Osteoblast (primary cell): ENCODE data around the gene COMMD8. TPM values are rescaled to one million over a fixed set of nuclear protein-coding genes. Genes with fewer than 3 reads are reported as not detected.
A peak's percentile ranks its signal among the peaks of the same experiment; 100 is the strongest.

Source experiments
- DNase-seq: peaks from one replicate; pipeline ENCODE4 v3.0.0; 2011; ENCODE audit warnings: low spot score, mixed read lengths; ENCODE audit not compliant: insufficient read length; ENCODE audit errors: missing footprints
- H2AFZ ChIP-seq: 2 replicates; pipeline ENCODE4 v1.6.0; 2011; ENCODE audit warnings: mild to moderate bottlenecking, low read length
- H3K27ac ChIP-seq: 2 replicates; pipeline ENCODE4 v1.5.1; 2011; ENCODE audit warnings: mild to moderate bottlenecking, low read depth, low read length, moderate library complexity
- H3K27me3 ChIP-seq: 2 replicates; pipeline ENCODE4 v1.6.0; 2012; ENCODE audit warnings: mild to moderate bottlenecking, control low read depth, inconsistent platforms, low read length, moderate library complexity; ENCODE audit not compliant: insufficient read depth
- H3K36me3 ChIP-seq: 2 replicates; pipeline ENCODE4 v1.5.1; 2011; ENCODE audit warnings: mild to moderate bottlenecking, low read length, control low read depth, moderate library complexity; ENCODE audit not compliant: insufficient read depth
- H3K4me1 ChIP-seq: 2 replicates; pipeline ENCODE4 v1.5.1; 2011; ENCODE audit warnings: mild to moderate bottlenecking, low read length, control low read depth, moderate library complexity; ENCODE audit not compliant: insufficient read depth
- H3K4me2 ChIP-seq: 2 replicates; pipeline ENCODE4 v1.6.0; 2011; ENCODE audit warnings: mild to moderate bottlenecking, low read length; ENCODE audit not compliant: insufficient read depth
- H3K4me3 ChIP-seq: fragments of 200-600 bp; sonication (generic); 3 replicates; pipeline ENCODE4 v1.5.1; 2012; ENCODE audit warnings: mild to moderate bottlenecking, low read length, inconsistent platforms; ENCODE audit not compliant: insufficient read depth
- H3K79me2 ChIP-seq: 2 replicates; pipeline ENCODE4 v1.6.0; 2012; ENCODE audit warnings: mild to moderate bottlenecking, low read length, control low read depth, inconsistent platforms; ENCODE audit not compliant: insufficient read depth
- H3K9me3 ChIP-seq: 2 replicates; pipeline ENCODE4 v1.5.1; 2011; ENCODE audit warnings: low read depth, low read length, control low read depth
- H4K20me1 ChIP-seq: 2 replicates; pipeline ENCODE4 v1.6.0; 2012; ENCODE audit warnings: mild to moderate bottlenecking, low read length, control low read depth; ENCODE audit not compliant: insufficient read depth
- total RNA-seq: library from RNA; depleted of rRNA; stranded (reverse); fragments of >200 nt; gene quantifications from 2 replicates; pipeline ENCODE4 v1.2.3, GENCODE V29; 2012
- TF ChIP-seq, protein P1 (sequence below): IDR thresholded peaks from 2 replicates; pipeline ENCODE4 v1.5.1; 2011; ENCODE audit warnings: mild to moderate bottlenecking, low read depth, low read length, moderate library complexity; ENCODE audit errors: extremely low read depth

Gene COMMD8
- 28.9 and 30.8 TPM in 2 replicates for total RNA-seq

DNA sequence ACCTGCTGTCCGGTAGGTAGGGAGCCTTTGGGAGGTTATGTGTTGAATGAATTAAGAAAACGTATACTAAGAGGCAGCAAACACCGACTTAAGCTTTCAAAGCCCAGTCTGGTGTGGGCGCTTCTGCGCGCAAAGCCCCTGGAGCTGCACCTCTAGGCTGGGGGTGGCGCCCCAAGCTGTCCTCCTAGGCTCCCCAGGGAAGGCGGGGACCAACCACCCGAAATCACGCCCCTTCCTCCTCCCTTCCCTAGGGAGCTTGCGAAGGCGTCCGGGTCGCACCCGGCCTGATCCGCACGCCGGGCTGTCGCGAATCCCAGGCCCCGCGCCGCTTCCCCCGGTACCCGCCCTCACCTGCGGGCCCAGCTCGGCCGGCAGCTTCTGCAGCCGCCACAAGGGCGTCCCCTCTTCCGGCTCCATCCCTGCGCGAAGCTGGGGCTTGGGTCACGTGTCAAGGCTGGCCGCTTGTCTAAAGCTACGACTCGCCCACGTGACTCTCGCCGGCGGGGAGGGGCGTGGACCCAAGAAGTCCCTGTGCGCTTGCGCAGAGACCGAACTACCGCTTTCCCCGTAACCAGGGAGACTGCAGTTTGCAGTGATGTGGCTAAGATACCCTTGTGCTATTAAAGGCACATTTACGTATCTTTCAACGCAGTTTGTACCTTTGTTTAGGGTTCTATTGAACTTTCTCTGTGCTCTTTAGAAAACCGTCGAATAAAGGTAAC, at the start of gene COMMD8:
TSS of gene COMMD8 (minus strand) at position 468 of the 722 bp plus-strand sequence. CDS start at position 417, 51 bp downstream.
- H3K36me3 ChIP-seq: peaks cover 5% of the 10 kb centered on the region
- H3K27me3 ChIP-seq: no peaks in the 10 kb centered on the region
- H3K79me2 ChIP-seq: peaks cover 32% of the 10 kb centered on the region
- no peaks in the 10 kb centered on the region for H3K9me3 ChIP-seq
- TF ChIP-seq, protein P1, sequence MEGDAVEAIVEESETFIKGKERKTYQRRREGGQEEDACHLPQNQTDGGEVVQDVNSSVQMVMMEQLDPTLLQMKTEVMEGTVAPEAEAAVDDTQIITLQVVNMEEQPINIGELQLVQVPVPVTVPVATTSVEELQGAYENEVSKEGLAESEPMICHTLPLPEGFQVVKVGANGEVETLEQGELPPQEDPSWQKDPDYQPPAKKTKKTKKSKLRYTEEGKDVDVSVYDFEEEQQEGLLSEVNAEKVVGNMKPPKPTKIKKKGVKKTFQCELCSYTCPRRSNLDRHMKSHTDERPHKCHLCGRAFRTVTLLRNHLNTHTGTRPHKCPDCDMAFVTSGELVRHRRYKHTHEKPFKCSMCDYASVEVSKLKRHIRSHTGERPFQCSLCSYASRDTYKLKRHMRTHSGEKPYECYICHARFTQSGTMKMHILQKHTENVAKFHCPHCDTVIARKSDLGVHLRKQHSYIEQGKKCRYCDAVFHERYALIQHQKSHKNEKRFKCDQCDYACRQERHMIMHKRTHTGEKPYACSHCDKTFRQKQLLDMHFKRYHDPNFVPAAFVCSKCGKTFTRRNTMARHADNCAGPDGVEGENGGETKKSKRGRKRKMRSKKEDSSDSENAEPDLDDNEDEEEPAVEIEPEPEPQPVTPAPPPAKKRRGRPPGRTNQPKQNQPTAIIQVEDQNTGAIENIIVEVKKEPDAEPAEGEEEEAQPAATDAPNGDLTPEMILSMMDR: peak; percentile 26
- no peaks in the 10 kb centered on the region for H4K20me1 ChIP-seq
- peak; percentile 96 for DNase-seq
- H3K4me2 ChIP-seq: peak within 1 kb of the TSS; percentile 93
- peak within 1 kb of the TSS; percentile 87 for H3K27ac ChIP-seq
- peak within 1 kb of the TSS; percentile 93 for H3K4me3 ChIP-seq
- H3K4me1 ChIP-seq: peaks cover 16% of the 10 kb centered on the region
- H2AFZ ChIP-seq: peak within 1 kb of the TSS; percentile 88

DNA sequence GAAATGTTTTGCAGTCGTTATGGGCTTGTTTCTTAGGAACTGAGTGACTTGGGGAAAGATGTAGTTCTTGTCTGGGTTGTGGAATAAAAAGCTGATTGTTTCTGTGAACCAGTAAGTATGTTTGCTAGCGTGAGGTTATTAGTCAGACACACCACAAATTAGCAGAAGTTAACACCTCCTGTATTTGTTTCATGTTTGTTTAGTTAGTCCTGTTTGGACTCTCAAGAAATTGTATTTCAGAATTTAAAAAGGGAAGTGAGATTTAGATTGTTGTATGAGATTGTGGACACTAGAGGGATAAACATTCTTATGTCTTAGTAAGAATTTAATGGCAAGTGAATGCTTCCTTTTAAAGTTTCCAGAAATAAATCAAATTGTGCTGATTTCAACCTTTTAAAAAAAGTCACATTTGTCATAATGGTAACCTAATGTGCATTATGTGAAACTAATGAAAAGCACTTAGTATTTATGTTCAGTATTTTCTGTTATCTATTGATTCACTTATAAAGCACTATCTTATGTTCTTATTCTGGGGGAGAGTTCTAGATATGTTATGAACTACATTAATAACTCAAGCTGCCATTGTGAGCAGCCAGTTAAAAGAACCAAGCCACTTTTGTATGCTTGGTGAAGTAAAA, 47.1 kb upstream of the COMMD8 start:
- TF ChIP-seq, protein P1: peak; percentile 40
- H3K4me2 ChIP-seq: peak overlapping the region; percentile 10
- H3K27me3 ChIP-seq: no peaks in the 10 kb centered on the region
- no peaks in the 10 kb centered on the region for H3K9me3 ChIP-seq
- peak; percentile 52 for DNase-seq
- H3K27ac ChIP-seq: peak overlapping the region; percentile 76
- H3K4me3 ChIP-seq: no peak overlapping the region
- peaks cover 17% of the 10 kb centered on the region for H3K4me1 ChIP-seq
- H4K20me1 ChIP-seq: no peaks in the 10 kb centered on the region
- peak overlapping the region; percentile 2 for H2AFZ ChIP-seq
- peaks cover 27% of the 10 kb centered on the region for H3K36me3 ChIP-seq
- H3K79me2 ChIP-seq: peaks cover 50% of the 10 kb centered on the region

DNA sequence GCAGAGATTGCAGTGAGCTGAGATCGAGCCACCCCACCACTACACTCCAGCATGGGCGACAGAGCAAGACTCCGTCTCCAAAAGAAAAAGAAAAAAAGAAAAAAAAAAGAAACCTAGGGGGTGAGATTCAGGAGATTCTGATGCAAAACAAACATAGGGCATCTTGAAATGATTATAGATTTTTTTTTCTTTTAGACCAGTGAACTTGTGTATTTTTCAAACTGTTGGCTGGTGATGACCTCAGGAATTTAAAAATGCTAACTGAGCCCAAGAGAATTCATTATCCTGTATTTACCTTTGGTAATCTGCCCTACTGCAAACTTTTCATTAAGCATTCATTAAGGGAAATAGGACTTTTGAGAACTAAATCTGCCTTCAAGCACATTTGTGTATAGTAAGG, 42.2 kb upstream of the COMMD8 start:
- TF ChIP-seq, protein P1: no peak
- Histone ChIP-seq H3K9me3 (no peaks in the 10 kb centered on the region), H2AFZ (no peak overlapping the region), H3K79me2 (peaks cover 46% of the 10 kb centered on the region), H3K27ac (no peak overlapping the region), H3K36me3 (no peaks in the 10 kb centered on the region), H3K4me1 (peaks cover 7% of the 10 kb centered on the region), H3K4me3 (no peak overlapping the region), H4K20me1 (no peaks in the 10 kb centered on the region), H3K27me3 (no peaks in the 10 kb centered on the region), H3K4me2 (no peak overlapping the region)
- no peak for DNase-seq

DNA sequence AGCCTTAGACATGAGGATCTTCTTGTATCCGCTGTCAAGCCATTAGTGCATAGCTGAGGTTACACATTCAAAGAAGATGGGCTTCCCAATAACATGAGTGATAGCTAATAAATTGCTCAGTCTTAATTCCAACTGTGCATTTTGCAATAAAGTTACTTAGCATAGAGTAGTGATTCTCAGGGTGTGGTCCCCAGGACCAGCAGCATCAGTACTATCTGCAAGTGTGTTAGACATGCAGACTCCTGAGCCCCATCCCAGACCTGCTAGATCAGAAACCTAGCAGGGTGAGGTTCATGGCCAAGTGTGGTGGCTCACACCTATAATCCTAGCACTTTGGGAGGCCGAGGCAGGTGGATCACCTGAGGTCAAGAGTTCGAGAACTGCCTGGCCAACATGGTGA, 41.6 kb upstream of the COMMD8 start:
- Histone ChIP-seq H3K4me1 (peaks cover 3% of the 10 kb centered on the region), H3K36me3 (no peaks in the 10 kb centered on the region), H2AFZ (no peak overlapping the region), H3K9me3 (no peaks in the 10 kb centered on the region), H3K27me3 (no peaks in the 10 kb centered on the region), H3K4me3 (no peak overlapping the region), H4K20me1 (no peaks in the 10 kb centered on the region), H3K79me2 (peaks cover 47% of the 10 kb centered on the region), H3K4me2 (no peak overlapping the region), H3K27ac (no peak overlapping the region)
- TF ChIP-seq, protein P1: no peak
- DNase-seq: peak; percentile 38
